Neutrophil (primary cell): ENCODE measurements around the gene SYCN.

ENCODE experiments used
- H3K27ac ChIP-seq: fragments of 200-600 bp; sonication (generic); 2 replicates; pipeline ENCODE4 v1.5.1; 2016; ENCODE audit warnings: mild to moderate bottlenecking, moderate library complexity
- H3K27me3 ChIP-seq: fragments of 200-600 bp; sonication (generic); 2 replicates; pipeline ENCODE4 v1.6.0; 2016; ENCODE audit warnings: mild to moderate bottlenecking
- H3K36me3 ChIP-seq: fragments of 200-600 bp; sonication (generic); 2 replicates; pipeline ENCODE4 v1.5.1; 2017
- H3K4me1 ChIP-seq, 2 experiments: fragments of 200-600 bp in 1 of 2; sonication (generic) in 1 of 2; 1 replicate in 1 of 2; 2 replicates in 1 of 2; pipeline versions ENCODE4 v1.5.1 to v1.6.1; 2013 to 2016; ENCODE audit warnings: low read depth in 1 of 2, low read length in 1 of 2, mild to moderate bottlenecking in 1 of 2, moderate library complexity in 1 of 2; ENCODE audit not compliant: control insufficient read depth in 1 of 2, insufficient read depth in 1 of 2
- H3K4me3 ChIP-seq, 2 experiments: fragments of 200-600 bp in 1 of 2; sonication (generic) in 1 of 2; 1 replicate in 1 of 2; 2 replicates in 1 of 2; pipeline ENCODE4 v1.5.1; 2013 to 2016; ENCODE audit warnings: low read depth in 1 of 2, low read length in 1 of 2, mild to moderate bottlenecking in 1 of 2, moderate library complexity in 1 of 2
- H3K9me3 ChIP-seq: fragments of 200-600 bp; sonication (generic); 2 replicates; pipeline ENCODE4 v1.5.1; 2016
- TF ChIP-seq, protein P1 (sequence below): fragments of 200-600 bp; sonication (generic); IDR thresholded peaks from 2 replicates; pipeline ENCODE4 v1.5.1; 2016; ENCODE audit warnings: antibody characterized with exemption

The SYCN gene

DNA sequence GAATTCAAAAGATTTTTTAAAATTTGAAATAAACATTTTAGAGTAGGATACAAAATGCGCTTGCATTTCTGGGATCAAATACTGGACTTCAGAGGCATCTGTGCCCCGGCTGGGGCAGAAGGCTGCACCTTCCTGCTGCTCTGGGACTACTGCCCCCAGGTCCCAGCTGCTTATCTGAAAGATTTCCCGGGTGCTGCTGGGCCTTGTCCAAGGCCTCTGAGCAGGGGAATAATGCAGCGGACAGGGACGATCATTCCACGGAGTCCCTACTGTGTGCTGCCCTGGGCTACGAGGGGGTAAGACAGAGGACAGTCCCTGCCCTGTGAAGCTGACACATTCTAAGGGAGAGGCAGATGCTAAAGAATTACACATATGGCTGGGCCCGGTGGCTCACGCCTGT, 40.4 kb downstream of the SYCN start:
- Histone ChIP-seq H3K36me3 (no peaks in the 10 kb centered on the region), H3K27ac (no peak overlapping the region), H3K4me3 (no peak overlapping the region), H3K4me1 (no peaks in the 10 kb centered on the region), H3K9me3 (no peaks in the 10 kb centered on the region), H3K27me3 (no peaks in the 10 kb centered on the region)
- TF ChIP-seq, protein P1, sequence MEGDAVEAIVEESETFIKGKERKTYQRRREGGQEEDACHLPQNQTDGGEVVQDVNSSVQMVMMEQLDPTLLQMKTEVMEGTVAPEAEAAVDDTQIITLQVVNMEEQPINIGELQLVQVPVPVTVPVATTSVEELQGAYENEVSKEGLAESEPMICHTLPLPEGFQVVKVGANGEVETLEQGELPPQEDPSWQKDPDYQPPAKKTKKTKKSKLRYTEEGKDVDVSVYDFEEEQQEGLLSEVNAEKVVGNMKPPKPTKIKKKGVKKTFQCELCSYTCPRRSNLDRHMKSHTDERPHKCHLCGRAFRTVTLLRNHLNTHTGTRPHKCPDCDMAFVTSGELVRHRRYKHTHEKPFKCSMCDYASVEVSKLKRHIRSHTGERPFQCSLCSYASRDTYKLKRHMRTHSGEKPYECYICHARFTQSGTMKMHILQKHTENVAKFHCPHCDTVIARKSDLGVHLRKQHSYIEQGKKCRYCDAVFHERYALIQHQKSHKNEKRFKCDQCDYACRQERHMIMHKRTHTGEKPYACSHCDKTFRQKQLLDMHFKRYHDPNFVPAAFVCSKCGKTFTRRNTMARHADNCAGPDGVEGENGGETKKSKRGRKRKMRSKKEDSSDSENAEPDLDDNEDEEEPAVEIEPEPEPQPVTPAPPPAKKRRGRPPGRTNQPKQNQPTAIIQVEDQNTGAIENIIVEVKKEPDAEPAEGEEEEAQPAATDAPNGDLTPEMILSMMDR = no peak

DNA sequence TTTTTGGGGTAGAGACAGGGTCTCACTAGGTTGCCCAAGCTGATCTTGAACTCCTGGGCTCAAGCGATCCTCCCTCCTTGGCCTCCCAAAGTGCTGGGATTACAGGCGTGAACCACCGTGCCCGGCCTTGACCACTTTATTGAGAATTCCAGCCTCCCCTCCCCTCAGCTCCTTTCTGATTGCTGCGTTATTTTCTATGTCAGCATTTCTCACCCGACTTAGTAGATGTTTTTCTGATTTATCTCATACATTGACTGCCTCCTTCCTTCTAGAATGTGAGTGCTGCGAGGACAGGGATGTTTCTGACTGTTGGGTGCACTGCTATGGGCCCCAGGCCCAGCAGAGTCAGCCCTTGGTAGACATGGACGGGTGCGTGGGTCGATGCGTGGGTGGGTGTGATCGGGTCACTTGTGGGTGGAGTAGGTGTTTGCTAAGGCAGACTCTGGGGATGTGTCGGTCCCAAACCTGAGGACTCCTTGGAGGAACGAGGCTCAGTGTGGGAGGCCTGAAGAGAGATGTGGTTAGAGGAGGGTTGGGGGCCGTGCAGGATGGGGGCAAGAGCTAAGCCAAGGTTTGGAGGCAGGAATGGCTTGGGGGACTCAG, 41.5 kb downstream of the SYCN start:
- Histone ChIP-seq H3K27ac (no peak overlapping the region), H3K9me3 (no peaks in the 10 kb centered on the region), H3K36me3 (no peaks in the 10 kb centered on the region), H3K27me3 (no peaks in the 10 kb centered on the region), H3K4me3 (no peak overlapping the region), H3K4me1 (no peaks in the 10 kb centered on the region)
- TF ChIP-seq, protein P1 = no peak

DNA sequence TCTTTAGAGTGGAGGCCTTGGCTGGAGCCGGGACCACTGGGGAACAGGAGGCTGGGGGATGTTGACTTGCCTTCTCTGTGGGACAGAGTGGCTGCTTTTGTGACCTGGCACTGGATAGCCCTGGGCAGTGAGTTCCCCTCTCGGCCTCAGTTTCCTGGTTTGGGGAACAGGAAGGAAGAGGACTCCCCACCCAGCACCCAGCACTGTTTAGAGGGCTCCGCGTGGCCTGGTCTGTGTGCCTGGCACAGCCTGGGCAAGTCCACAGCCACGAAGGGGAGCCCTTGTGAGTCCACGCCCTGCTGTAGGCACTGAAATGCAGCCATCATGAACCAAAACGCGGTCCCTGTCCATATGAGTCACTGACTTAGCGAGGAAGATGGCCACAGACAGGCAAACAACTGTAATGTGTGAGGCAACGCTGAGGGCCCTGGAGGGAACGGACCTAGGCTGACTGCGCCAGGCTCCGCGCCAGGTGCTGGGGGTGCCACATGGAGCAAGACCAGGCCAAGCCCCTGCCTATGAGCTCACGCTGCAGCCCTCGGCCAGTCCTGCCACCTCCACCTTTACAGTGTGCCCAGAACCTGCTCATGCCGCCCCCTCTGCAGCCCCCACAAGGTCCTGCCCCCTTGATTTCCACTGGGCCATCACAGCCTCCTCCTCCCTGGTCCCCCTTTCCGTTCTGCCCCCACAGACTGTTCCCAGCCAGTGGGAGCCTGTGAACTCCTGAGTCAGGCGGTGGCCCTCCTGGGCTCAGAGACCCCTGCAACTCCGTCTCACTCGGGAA, 43.0 kb downstream of the SYCN start:
- TF ChIP-seq, protein P1 = no peak
- H3K4me1 ChIP-seq = no peaks in the 10 kb centered on the region
- no peaks in the 10 kb centered on the region for H3K27me3 ChIP-seq
- no peak overlapping the region for H3K27ac ChIP-seq
- no peaks in the 10 kb centered on the region for H3K36me3 ChIP-seq
- no peaks in the 10 kb centered on the region for H3K9me3 ChIP-seq
- no peak overlapping the region for H3K4me3 ChIP-seq

DNA sequence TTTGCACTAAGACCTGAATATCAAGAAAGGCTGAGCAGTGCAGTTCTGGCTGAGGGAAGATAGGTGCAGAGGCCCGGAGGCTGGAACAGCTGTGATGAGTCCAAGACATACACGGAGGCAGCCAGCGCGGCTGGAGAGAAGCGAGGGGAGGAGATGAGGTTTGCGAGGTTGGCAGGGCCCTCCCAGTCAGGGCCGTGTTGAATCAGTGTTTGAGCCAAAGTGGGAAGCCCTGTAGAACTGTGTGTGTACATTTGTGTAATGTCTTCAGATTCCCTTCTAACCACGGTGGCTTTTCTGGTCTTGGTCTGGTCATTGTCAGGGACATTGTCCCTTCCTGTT, 43.6 kb downstream of the SYCN start:
- Histone ChIP-seq H3K4me1 (no peaks in the 10 kb centered on the region), H3K4me3 (no peak overlapping the region), H3K36me3 (no peaks in the 10 kb centered on the region), H3K27me3 (no peaks in the 10 kb centered on the region), H3K27ac (no peak overlapping the region), H3K9me3 (no peaks in the 10 kb centered on the region)
- TF ChIP-seq, protein P1 = no peak

DNA sequence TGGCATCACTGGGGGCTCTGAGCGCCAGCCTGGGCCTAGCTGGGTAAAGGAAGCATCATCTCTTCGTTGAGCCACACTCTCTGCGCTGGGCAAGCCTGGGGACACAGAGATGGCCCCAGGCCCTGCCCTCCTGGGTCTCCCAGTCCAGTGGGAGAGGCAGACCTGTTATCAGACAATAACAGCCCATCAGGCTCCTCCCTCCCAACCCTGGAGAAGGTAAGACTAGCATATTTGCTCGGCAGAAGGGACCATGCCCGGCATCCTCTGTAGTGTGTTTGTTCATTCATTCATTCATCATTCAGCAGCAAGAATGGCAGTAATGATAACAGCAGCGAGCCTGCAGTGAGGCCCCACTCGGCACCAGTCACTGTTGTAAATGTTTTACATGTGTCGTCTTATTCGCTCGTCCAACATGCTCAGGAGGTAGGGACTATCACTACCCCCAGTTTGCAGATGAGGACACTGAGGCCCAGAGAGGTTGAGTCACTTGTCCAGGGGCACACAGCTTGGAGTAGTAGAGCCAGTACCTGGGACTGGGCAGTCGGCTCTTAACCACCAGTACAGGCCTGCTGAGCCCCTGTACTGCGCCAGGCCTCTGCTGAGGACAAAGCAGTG, 45.3 kb downstream of the SYCN start:
- Histone ChIP-seq H3K36me3 (no peaks in the 10 kb centered on the region), H3K4me1 (no peaks in the 10 kb centered on the region), H3K4me3 (no peak overlapping the region), H3K27ac (no peak overlapping the region), H3K9me3 (no peaks in the 10 kb centered on the region), H3K27me3 (no peaks in the 10 kb centered on the region)
- TF ChIP-seq, protein P1 = no peak
